Lung (tissue), 12 donors: ENCODE data around the gene TMEM117. TPM values are rescaled to one million over a fixed set of nuclear protein-coding genes. Genes with fewer than 3 reads are reported as not detected.

Source experiments
- ATAC-seq: fragments of 200-7000 bp; cut with Tn5 transposase; one replicate; pipeline ENCODE4 v1.9.1; 2020; ENCODE audit warnings: moderate number of reproducible peaks; ENCODE audit not compliant: insufficient read depth, low FRiP score
- DNase-seq, 3 donors: peaks; one replicate each; pipeline ENCODE4 v3.0.0-alpha.2; 2013 to 2017
- H3K27ac ChIP-seq, 2 donors: one replicate each; pipeline ENCODE4 v1.5.1; 2013; ENCODE audit warnings: mild to moderate bottlenecking in 2 of 2, moderate library complexity in 2 of 2, control low read depth in 1 of 2, inconsistent platforms in 1 of 2, low read depth in 1 of 2, low read length in 1 of 2
- H3K27me3 ChIP-seq, 3 donors: one replicate each; pipeline ENCODE4 v1.5.1; 2013; ENCODE audit warnings: low read length in 2 of 3; ENCODE audit not compliant: control insufficient read depth in 3 of 3, insufficient read depth in 3 of 3
- H3K36me3 ChIP-seq, 4 donors: one replicate each; pipeline ENCODE4 v1.5.1; 2013; ENCODE audit warnings: low read length in 4 of 4, mild to moderate bottlenecking in 1 of 4, moderate library complexity in 1 of 4; ENCODE audit not compliant: control insufficient read depth in 4 of 4, insufficient read depth in 4 of 4
- H3K4me1 ChIP-seq, 5 donors: one replicate each; pipeline ENCODE4 v1.5.1; 2013; ENCODE audit warnings: low read length in 5 of 5, mild to moderate bottlenecking in 2 of 5, moderate library complexity in 1 of 5; ENCODE audit not compliant: control insufficient read depth in 5 of 5, insufficient read depth in 5 of 5
- H3K4me3 ChIP-seq: one replicate; pipeline ENCODE4 v1.5.1; 2013; ENCODE audit warnings: mild to moderate bottlenecking, control low read depth, moderate library complexity
- H3K9ac ChIP-seq, 2 donors: one replicate each; pipeline ENCODE4 v1.5.1; 2013; ENCODE audit warnings: low read length in 2 of 2, control low read depth in 1 of 2; ENCODE audit not compliant: insufficient read depth in 1 of 2
- H3K9me3 ChIP-seq, 4 donors: one replicate each; pipeline ENCODE4 v1.5.1; 2013; ENCODE audit warnings: low read length in 3 of 4, mild to moderate bottlenecking in 1 of 4, moderate library complexity in 1 of 4; ENCODE audit not compliant: control insufficient read depth in 4 of 4, insufficient read depth in 3 of 4
- CTCF ChIP-seq: IDR thresholded peaks from 2 replicates; pipeline ENCODE4 v1.5.1; 2012; ENCODE audit warnings: mild to moderate bottlenecking; ENCODE audit errors: control extremely low read depth, extremely low read depth
- WGBS, 2 donors: extraction: QIAGEN DNeasy Blood & Tissue Kit; methylation state at CpG; one replicate each; pipeline ENCODE4 v1.1.7; 2013; 5-methylcytosine and 5-hydroxymethylcytosine counted together
- polyA plus RNA-seq, 2 donors: library from polyadenylated mRNA; stranded (reverse); fragments of 200-250 nt; gene quantifications; one replicate each; pipeline ENCODE4 v1.2.1, GENCODE V29; 2013
- total RNA-seq, 2 donors: library from RNA; depleted of rRNA in 1 of 2; stranded (reverse); fragments of >200 nt in 1 of 2; gene quantifications; one replicate each; pipeline ENCODE4 v1.2.1, GENCODE V29; 2014 to 2021
- donor health status: control.
- donor health status: control.
- donor health status: Bipolar disorder and iron deficiency.
- donor health status: healthy.
- donor health status: DM: yes; HTN: yes; CAD: no.

The TMEM117 gene
- total and polyA plus RNA-seq, 4 donors: 1.2 to 6.1 (median 2.3) TPM

- no peak overlapping the region for H3K9ac ChIP-seq
- H3K27ac ChIP-seq: no peak overlapping the region
- H3K9me3 ChIP-seq: peaks cover 0 to 10% (median 2%) of the 10 kb centered on the region in 4 donors
- DNase-seq (no peak), ATAC-seq (no peak)
- no peak overlapping the region for H3K4me3 ChIP-seq
- no peaks in the 10 kb centered on the region for H3K27me3 ChIP-seq
- WGBS, 2 donors: 82 to 90% methylated on average over 7 of the region's 7 CpGs
- H3K4me1 ChIP-seq: no peaks in the 10 kb centered on the region
- TF ChIP-seq CTCF: no peak
- H3K36me3 ChIP-seq: no peaks in the 10 kb centered on the region
These were observed 471.8 kb downstream of the TMEM117 start for GRCh38 chr12:44307506-44308168.

DNA sequence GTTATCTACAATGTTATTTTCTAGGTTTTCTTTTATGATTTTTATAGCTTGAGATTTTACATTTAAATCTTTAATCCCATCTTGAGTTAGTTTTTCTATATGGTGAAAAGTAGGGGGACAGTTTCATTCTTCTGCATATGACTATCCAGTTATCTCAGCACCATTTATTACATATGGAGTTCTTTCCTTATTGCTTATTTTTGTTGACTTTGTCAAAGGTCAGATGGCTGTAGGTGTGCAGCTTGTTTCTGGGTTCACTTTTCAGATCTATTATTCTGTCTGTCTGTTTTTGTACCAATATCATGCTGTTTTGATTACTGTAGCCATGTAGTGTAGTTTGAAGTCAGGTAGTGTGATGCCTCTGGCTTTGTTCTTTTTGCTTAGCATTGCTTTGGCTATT, 477.3 kb downstream of the TMEM117 start:
- no peak overlapping the region for H3K9ac ChIP-seq
- H3K36me3 ChIP-seq: no peaks in the 10 kb centered on the region
- ATAC-seq: no peak
- H3K9me3 ChIP-seq: no peaks in the 10 kb centered on the region
- DNase-seq: no peak
- H3K4me1 ChIP-seq: no peaks in the 10 kb centered on the region
- H3K4me3 ChIP-seq: no peak overlapping the region
- H3K27me3 ChIP-seq: no peaks in the 10 kb centered on the region
- TF ChIP-seq CTCF: no peak
- no peak overlapping the region for H3K27ac ChIP-seq

- no peak for TF ChIP-seq CTCF
- no peak overlapping the region for H3K4me3 ChIP-seq
- H3K9me3 ChIP-seq: no peaks in the 10 kb centered on the region
- DNase-seq (no peak), ATAC-seq (no peak)
- 89 to 97% methylated on average over 1 of the region's 1 CpG for WGBS, 2 donors
- no peaks in the 10 kb centered on the region for H3K36me3 ChIP-seq
- H3K27me3 ChIP-seq: no peaks in the 10 kb centered on the region
- H3K4me1 ChIP-seq: no peaks in the 10 kb centered on the region
- H3K9ac ChIP-seq: no peak overlapping the region
- no peak overlapping the region for H3K27ac ChIP-seq
These were observed 478.2 kb downstream of the TMEM117 start for GRCh38 chr12:44314007-44314500.
